ENCODE results near the gene GARNL3. TPM values are rescaled to one million over a fixed set of nuclear protein-coding genes. Genes with fewer than 3 reads are reported as not detected.

GARNL3 gene
- polyA plus RNA-seq, 2 donors = 3.5 TPM

DNA sequence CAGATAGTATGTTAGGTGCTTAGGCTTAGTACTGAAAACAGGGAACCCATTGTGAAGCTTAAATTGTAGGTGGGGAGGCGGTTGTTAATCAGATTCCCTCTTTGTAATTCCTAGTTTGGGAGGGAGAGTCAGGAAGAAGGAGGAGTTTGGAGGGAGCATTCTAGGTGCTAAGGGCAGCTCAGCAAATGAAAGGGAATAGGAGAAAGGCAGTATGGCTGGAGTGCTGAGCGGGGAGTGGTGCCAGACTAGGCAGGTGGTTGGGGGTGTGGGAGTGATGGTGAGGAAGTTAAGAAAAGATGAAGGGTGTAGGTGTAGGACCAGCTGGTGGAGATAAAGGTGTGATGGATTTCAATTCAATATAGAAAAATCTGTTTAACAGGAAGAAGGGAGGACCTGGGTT lies 11.1 kb upstream of the GARNL3 start:
- H3K27ac ChIP-seq (ENCODE audit: low read depth in 2 of 2, low read length in 1 of 2) = no peak overlapping the region
- no peak overlapping the region for H3K4me3 ChIP-seq (ENCODE audit: low read depth in 1 of 2, low read length in 2 of 2)
- no peaks in the 10 kb centered on the region for H3K27me3 ChIP-seq (ENCODE audit: control insufficient read depth in 1 of 2, insufficient read depth in 2 of 2, low read length in 2 of 2)
- no peaks in the 10 kb centered on the region for H3K4me1 ChIP-seq (ENCODE audit: control insufficient read depth in 2 of 2, insufficient read depth in 2 of 2, low read length in 1 of 2)
- H3K9me3 ChIP-seq (ENCODE audit: control insufficient read depth in 2 of 2, insufficient read depth in 1 of 2, low read depth in 1 of 2, low read length in 1 of 2) = no peaks in the 10 kb centered on the region
- WGBS, 2 donors = 93 to 96% methylated on average over 2 of the region's 2 CpGs
- H3K36me3 ChIP-seq (ENCODE audit: control insufficient read depth in 2 of 2, insufficient read depth in 2 of 2, low read length in 1 of 2) = no peaks in the 10 kb centered on the region

DNA sequence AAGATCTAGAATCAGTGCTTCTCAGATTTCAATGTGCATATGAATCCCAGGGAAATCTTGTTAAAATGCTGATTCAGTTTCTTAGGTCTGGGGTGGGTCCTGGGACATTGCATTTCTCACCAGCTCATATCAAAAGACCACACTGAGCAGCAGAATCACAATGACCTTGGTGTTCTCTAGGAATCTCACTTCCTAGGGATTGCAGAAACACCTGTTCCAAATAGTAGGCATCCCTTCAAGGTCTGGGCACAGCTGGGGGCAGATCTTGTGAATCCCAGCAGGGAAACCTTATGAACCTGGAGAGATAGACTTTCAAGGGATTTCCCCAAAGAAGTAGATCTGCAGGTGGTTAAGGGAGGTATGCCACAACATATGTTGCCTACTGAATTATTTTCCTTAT lies 8.9 kb upstream of the GARNL3 start:
- no peak overlapping the region for H3K4me3 ChIP-seq (ENCODE audit: low read depth in 1 of 2, low read length in 2 of 2)
- no peaks in the 10 kb centered on the region for H3K9me3 ChIP-seq (ENCODE audit: control insufficient read depth in 2 of 2, insufficient read depth in 1 of 2, low read depth in 1 of 2, low read length in 1 of 2)
- H3K27ac ChIP-seq (ENCODE audit: low read depth in 2 of 2, low read length in 1 of 2) = no peak overlapping the region
- H3K27me3 ChIP-seq (ENCODE audit: control insufficient read depth in 1 of 2, insufficient read depth in 2 of 2, low read length in 2 of 2) = no peaks in the 10 kb centered on the region
- no peaks in the 10 kb centered on the region for H3K4me1 ChIP-seq (ENCODE audit: control insufficient read depth in 2 of 2, insufficient read depth in 2 of 2, low read length in 1 of 2)
- no peaks in the 10 kb centered on the region for H3K36me3 ChIP-seq (ENCODE audit: control insufficient read depth in 2 of 2, insufficient read depth in 2 of 2, low read length in 1 of 2)

DNA sequence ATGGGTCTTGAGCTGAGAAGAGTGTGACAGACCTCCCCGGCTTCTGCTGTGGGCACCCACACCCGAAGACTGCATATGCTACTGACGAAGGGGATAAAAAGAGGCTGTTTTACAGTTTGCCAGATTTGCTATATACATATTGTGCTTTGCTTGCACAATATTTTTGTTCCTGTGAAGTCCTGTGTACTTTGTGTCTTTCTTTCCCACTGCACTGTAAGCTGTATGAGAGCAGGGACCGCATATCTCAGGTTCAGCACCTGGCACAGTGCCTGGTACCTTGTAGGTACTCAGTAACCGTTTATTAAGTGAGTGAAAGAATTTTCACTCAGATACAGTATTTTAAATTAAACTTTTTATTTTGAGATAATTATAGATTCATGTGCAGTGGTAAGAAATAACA lies 8.2 kb upstream of the GARNL3 start:
- no peak overlapping the region for H3K27ac ChIP-seq (ENCODE audit: low read depth in 2 of 2, low read length in 1 of 2)
- H3K4me1 ChIP-seq (ENCODE audit: control insufficient read depth in 2 of 2, insufficient read depth in 2 of 2, low read length in 1 of 2) = no peaks in the 10 kb centered on the region
- H3K27me3 ChIP-seq (ENCODE audit: control insufficient read depth in 1 of 2, insufficient read depth in 2 of 2, low read length in 2 of 2) = no peaks in the 10 kb centered on the region
- no peaks in the 10 kb centered on the region for H3K9me3 ChIP-seq (ENCODE audit: control insufficient read depth in 2 of 2, insufficient read depth in 1 of 2, low read depth in 1 of 2, low read length in 1 of 2)
- WGBS, 2 donors = 81 to 89% methylated on average over 5 of the region's 5 CpGs
- no peak overlapping the region for H3K4me3 ChIP-seq (ENCODE audit: low read depth in 1 of 2, low read length in 2 of 2)
- no peaks in the 10 kb centered on the region for H3K36me3 ChIP-seq (ENCODE audit: control insufficient read depth in 2 of 2, insufficient read depth in 2 of 2, low read length in 1 of 2)

DNA sequence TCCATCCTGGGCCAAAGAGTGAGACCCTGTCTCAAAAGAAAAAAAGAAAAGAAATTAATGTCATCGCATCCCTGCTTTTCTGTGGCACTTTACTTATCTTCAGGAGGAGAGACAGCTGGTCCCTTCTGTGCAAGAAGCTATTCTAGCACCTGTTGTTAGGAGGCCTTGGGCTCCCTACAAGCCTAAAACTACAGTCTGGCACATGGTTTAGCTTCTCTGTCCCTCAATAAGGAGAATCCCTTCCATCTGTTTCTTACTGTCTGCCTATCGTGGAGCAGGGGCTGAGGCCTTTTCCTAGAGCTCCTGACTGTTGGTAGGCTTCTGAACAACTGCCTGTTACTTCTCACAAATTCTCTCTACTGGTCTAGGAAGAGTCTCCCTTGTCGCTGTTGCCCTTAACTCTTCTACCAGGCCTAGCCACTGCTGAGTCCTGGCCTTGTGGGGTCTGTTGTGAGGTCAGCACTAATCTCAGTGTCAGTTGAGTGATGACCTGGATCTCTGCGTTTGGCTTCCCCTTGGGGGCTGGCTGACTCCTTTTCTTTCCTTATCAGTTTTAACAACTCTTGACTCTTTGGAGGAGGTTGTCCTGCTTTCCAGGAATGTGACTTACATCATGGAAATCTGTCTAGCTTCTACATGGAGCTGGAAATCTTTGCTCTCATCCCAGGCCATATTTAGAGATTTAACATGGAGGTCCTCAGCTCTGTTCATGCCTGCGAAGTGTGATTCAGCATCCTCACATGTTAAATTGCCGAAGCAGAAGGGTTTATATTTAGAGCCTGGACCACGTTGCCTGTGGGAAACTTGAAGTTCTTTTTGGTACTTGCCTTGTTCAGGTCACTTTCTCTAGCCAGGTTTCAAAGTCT lies 5.7 kb upstream of the GARNL3 start:
- Histone ChIP-seq H3K4me1 (ENCODE audit: control insufficient read depth in 2 of 2, insufficient read depth in 2 of 2, low read length in 1 of 2) (peaks cover 0 to 2% of the 10 kb centered on the region in 2 donors), H3K9me3 (ENCODE audit: control insufficient read depth in 2 of 2, insufficient read depth in 1 of 2, low read depth in 1 of 2, low read length in 1 of 2) (no peaks in the 10 kb centered on the region), H3K27me3 (ENCODE audit: control insufficient read depth in 1 of 2, insufficient read depth in 2 of 2, low read length in 2 of 2) (no peaks in the 10 kb centered on the region), H3K27ac (ENCODE audit: low read depth in 2 of 2, low read length in 1 of 2) (no peak overlapping the region), H3K36me3 (ENCODE audit: control insufficient read depth in 2 of 2, insufficient read depth in 2 of 2, low read length in 1 of 2) (no peaks in the 10 kb centered on the region), H3K4me3 (ENCODE audit: low read depth in 1 of 2, low read length in 2 of 2) (no peak overlapping the region)
- 86% methylated on average over 7 of the region's 7 CpGs for WGBS, 2 donors

DNA sequence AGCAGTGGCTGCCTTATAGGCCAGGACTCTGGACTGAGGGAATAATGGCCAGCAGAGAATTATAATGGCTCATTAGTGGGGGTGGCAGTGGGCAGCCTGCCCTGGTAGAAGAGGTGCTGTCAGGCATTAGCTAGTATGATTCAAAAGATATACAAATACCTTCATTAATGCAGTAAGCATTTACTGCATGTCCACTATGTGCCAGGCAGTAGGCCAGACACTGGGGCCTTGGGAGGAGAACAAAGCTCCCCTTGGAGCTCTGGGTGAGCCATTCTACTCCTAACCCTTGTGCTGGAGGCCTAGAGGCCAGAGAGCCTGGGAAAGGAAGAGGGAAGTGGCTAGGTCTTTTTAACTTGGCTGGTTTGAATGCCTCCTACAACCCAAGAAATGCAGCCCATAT lies 2.0 kb upstream of the GARNL3 start:
- Histone ChIP-seq H3K27ac (ENCODE audit: low read depth in 2 of 2, low read length in 1 of 2) (no peak overlapping the region), H3K9me3 (ENCODE audit: control insufficient read depth in 2 of 2, insufficient read depth in 1 of 2, low read depth in 1 of 2, low read length in 1 of 2) (no peaks in the 10 kb centered on the region), H3K36me3 (ENCODE audit: control insufficient read depth in 2 of 2, insufficient read depth in 2 of 2, low read length in 1 of 2) (no peaks in the 10 kb centered on the region), H3K4me3 (ENCODE audit: low read depth in 1 of 2, low read length in 2 of 2) (no peak overlapping the region), H3K27me3 (ENCODE audit: control insufficient read depth in 1 of 2, insufficient read depth in 2 of 2, low read length in 2 of 2) (no peaks in the 10 kb centered on the region), H3K4me1 (ENCODE audit: control insufficient read depth in 2 of 2, insufficient read depth in 2 of 2, low read length in 1 of 2) (peaks cover 0 to 2% of the 10 kb centered on the region in 2 donors)

DNA sequence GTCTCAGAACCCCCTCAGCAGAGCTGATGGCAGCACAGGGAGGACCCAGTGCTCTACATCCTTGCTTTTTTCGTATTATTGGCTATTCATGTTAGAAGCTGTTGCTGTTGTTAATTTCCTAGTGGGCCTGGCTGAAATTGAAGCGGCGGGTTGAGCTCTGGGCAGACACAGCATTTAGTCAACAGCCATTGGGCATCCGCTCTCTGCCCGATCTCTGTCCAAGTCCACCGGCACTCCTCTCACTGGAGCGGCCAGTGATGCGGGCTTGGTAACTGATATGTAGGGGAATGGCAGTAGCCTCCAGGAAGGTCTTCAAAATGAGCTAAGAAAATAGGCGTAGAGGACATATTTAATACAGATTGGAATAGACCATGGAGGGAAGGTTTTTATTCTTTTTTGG lies 1.3 kb upstream of the GARNL3 start:
- H3K27ac ChIP-seq (ENCODE audit: low read depth in 2 of 2, low read length in 1 of 2) = no peak overlapping the region
- no peaks in the 10 kb centered on the region for H3K27me3 ChIP-seq (ENCODE audit: control insufficient read depth in 1 of 2, insufficient read depth in 2 of 2, low read length in 2 of 2)
- no peaks in the 10 kb centered on the region for H3K9me3 ChIP-seq (ENCODE audit: control insufficient read depth in 2 of 2, insufficient read depth in 1 of 2, low read depth in 1 of 2, low read length in 1 of 2)
- no peaks in the 10 kb centered on the region for H3K36me3 ChIP-seq (ENCODE audit: control insufficient read depth in 2 of 2, insufficient read depth in 2 of 2, low read length in 1 of 2)
- WGBS, 2 donors = 96 to 98% methylated on average over 9 of the region's 9 CpGs
- peaks cover 0 to 2% of the 10 kb centered on the region in 2 donors for H3K4me1 ChIP-seq (ENCODE audit: control insufficient read depth in 2 of 2, insufficient read depth in 2 of 2, low read length in 1 of 2)
- H3K4me3 ChIP-seq (ENCODE audit: low read depth in 1 of 2, low read length in 2 of 2) = no peak overlapping the region

DNA sequence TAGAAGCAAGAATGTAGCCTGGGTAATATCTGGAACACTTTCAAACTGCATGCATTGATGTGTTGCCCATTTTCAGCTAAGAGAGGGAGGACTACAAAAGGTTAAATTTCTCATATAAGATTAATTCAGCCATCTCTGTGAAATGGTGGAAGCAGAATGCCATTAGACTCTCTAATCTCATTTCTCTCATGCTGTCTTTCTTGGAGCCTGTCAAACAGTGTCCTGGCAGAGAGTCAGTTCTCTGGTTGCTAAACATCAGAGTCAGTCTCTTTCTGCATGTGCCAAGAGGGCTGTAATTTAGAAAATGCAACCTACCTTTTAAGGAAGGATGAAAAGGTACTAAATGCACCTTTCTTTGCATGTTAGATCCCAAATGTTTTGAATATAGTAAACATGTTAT lies 910 bp upstream of the GARNL3 start:
- H3K27me3 ChIP-seq (ENCODE audit: control insufficient read depth in 1 of 2, insufficient read depth in 2 of 2, low read length in 2 of 2) = no peaks in the 10 kb centered on the region
- H3K4me3 ChIP-seq (ENCODE audit: low read depth in 1 of 2, low read length in 2 of 2) = no peak overlapping the region
- no peak overlapping the region for H3K27ac ChIP-seq (ENCODE audit: low read depth in 2 of 2, low read length in 1 of 2)
- H3K4me1 ChIP-seq (ENCODE audit: control insufficient read depth in 2 of 2, insufficient read depth in 2 of 2, low read length in 1 of 2) = peaks cover 0 to 2% of the 10 kb centered on the region in 2 donors
- H3K36me3 ChIP-seq (ENCODE audit: control insufficient read depth in 2 of 2, insufficient read depth in 2 of 2, low read length in 1 of 2) = no peaks in the 10 kb centered on the region
- no peaks in the 10 kb centered on the region for H3K9me3 ChIP-seq (ENCODE audit: control insufficient read depth in 2 of 2, insufficient read depth in 1 of 2, low read depth in 1 of 2, low read length in 1 of 2)

DNA sequence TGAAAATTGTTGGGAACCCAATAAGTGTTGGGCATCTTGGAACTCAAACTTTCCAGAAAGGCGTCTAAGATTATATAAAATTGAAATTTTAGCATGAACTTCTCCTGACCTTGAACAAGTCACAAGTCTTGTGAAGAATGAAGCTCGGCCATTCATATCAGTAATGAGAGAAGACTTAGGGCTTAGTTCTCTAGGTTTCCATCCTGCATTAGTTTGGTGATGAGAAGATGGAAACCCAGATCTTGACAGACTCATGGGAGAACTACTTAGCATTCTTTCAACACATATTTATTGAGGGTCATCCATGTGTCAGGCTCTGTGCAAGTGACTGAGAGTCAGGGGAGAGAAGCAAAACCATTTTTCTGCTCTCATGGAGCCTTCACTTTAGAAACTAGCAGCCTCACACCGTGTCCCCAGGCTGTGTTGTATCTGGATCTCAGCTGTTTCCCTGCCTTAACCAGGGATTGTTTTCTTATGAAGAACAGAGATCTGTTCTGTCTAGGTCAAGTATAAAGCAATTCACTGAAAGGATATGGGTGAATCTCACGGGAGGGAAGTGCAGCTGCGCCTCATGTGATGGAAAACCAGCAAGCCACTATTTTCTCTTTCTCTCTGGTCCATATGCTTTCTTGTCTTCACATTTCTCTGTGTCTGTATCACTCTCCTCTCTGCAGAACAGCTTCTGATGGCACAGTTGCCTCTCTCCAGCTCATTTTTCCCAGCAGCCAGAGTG lies 3.4 kb downstream of the GARNL3 start:
- Histone ChIP-seq H3K4me1 (ENCODE audit: control insufficient read depth in 2 of 2, insufficient read depth in 2 of 2, low read length in 1 of 2) (no peaks in the 10 kb centered on the region), H3K27ac (ENCODE audit: low read depth in 2 of 2, low read length in 1 of 2) (no peak overlapping the region), H3K9me3 (ENCODE audit: control insufficient read depth in 2 of 2, insufficient read depth in 1 of 2, low read depth in 1 of 2, low read length in 1 of 2) (no peaks in the 10 kb centered on the region), H3K4me3 (ENCODE audit: low read depth in 1 of 2, low read length in 2 of 2) (no peak overlapping the region), H3K36me3 (ENCODE audit: control insufficient read depth in 2 of 2, insufficient read depth in 2 of 2, low read length in 1 of 2) (no peaks in the 10 kb centered on the region), H3K27me3 (ENCODE audit: control insufficient read depth in 1 of 2, insufficient read depth in 2 of 2, low read length in 2 of 2) (no peaks in the 10 kb centered on the region)
- WGBS, 2 donors = 80 to 82% methylated on average over 5 of the region's 5 CpGs

DNA sequence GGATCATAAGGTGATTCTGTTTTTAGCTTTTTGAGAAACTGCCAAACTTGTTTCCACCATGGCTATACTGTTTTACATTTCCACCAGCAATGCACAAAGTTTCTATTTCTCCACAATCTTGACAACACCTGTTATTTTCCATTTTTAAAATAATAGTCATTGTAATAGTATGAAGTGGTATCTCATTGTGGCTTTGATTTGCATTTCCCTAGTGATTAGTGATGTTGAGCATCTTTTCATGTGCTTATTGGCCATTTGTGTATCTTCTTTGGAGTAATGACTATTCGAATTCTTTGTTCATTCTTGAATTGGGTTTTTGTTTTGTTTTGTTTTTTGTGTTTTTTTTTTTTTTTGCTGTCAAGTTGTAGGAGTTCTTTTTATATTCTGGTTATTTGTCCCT lies 4.9 kb downstream of the GARNL3 start:
- H3K27me3 ChIP-seq (ENCODE audit: control insufficient read depth in 1 of 2, insufficient read depth in 2 of 2, low read length in 2 of 2) = no peaks in the 10 kb centered on the region

DNA sequence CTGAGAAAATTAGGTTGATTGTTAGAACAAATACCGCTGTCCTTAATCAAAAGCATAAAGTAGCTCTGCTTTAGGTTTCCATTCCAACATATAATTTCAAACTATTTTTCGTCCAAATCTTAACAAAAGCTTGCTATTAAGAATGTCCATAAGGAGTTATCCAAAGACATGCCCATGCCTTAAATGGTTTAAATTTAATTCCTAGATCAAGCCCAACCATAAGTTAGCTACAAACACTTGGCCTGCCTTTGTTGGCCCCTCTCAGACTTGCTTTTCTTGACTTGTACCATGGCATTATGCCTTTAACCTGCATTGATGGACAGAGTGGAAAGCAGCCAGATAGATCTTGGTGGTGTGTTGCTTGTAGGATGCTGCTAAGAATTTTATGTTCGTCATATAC lies 8.8 kb downstream of the GARNL3 start:
- no peak overlapping the region for H3K27ac ChIP-seq (ENCODE audit: low read depth in 2 of 2, low read length in 1 of 2)
- no peak overlapping the region for H3K4me3 ChIP-seq (ENCODE audit: low read depth in 1 of 2, low read length in 2 of 2)
- H3K4me1 ChIP-seq (ENCODE audit: control insufficient read depth in 2 of 2, insufficient read depth in 2 of 2, low read length in 1 of 2) = no peaks in the 10 kb centered on the region
- H3K27me3 ChIP-seq (ENCODE audit: control insufficient read depth in 1 of 2, insufficient read depth in 2 of 2, low read length in 2 of 2) = no peaks in the 10 kb centered on the region
- no peaks in the 10 kb centered on the region for H3K36me3 ChIP-seq (ENCODE audit: control insufficient read depth in 2 of 2, insufficient read depth in 2 of 2, low read length in 1 of 2)
- no peaks in the 10 kb centered on the region for H3K9me3 ChIP-seq (ENCODE audit: control insufficient read depth in 2 of 2, insufficient read depth in 1 of 2, low read depth in 1 of 2, low read length in 1 of 2)
- WGBS, 2 donors = 85 to 86% methylated on average over 3 of the region's 3 CpGs

More for the DNA sequence above, 4.9 kb downstream of the GARNL3 start:
- no peaks in the 10 kb centered on the region for H3K4me1 ChIP-seq (ENCODE audit: control insufficient read depth in 2 of 2, insufficient read depth in 2 of 2, low read length in 1 of 2)
- H3K9me3 ChIP-seq (ENCODE audit: control insufficient read depth in 2 of 2, insufficient read depth in 1 of 2, low read depth in 1 of 2, low read length in 1 of 2) = no peaks in the 10 kb centered on the region
- no peaks in the 10 kb centered on the region for H3K36me3 ChIP-seq (ENCODE audit: control insufficient read depth in 2 of 2, insufficient read depth in 2 of 2, low read length in 1 of 2)
- WGBS, 2 donors = 90 to 91% methylated on average over 1 of the region's 1 CpG
- H3K4me3 ChIP-seq (ENCODE audit: low read depth in 1 of 2, low read length in 2 of 2) = no peak overlapping the region
- no peak overlapping the region for H3K27ac ChIP-seq (ENCODE audit: low read depth in 2 of 2, low read length in 1 of 2)
